ENCODE data around the gene MED13L.
A peak's percentile ranks its signal among the peaks of the same experiment; 100 is the strongest.

Gene MED13L

DNA sequence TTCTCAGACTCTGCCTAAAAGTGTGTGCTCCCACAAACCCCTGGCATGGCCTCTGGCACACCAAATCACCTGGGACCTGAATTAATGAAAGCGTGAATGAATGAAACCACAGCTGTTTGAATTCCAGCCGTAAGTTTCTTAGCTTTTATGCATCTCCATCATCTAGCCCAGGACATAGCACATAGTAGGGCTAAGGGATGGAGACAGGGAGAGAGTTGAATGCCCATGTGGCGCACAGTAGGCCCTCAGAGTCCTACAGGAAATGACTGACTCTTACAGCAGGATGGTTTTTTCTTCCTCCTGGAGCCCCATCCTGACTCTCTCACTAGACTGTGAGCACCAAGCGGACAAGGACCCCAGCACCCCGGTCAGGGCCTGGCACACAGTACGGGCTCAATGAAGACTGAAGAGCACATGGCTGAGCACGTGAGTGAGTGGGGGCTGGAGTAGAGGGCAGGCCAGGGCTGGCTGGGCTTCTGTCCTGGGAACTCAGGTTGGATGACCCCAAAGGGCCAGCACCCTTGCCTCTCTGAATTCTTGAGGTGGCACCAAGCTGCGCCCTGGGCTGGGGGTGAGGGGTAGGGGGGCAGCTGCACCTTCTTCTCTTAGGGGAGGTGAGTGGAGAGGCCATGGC lies 351.3 kb downstream of the MED13L start:
- no peak for DNase-seq (ENCODE audit: extremely low read depth in 1 of 2, low read depth in 1 of 2)

- DNase-seq (ENCODE audit: extremely low read depth in 1 of 2, low read depth in 1 of 2): no peak
Measured at GRCh38 chr12:115923851-115924250, 353.6 kb downstream of the MED13L start.

DNA sequence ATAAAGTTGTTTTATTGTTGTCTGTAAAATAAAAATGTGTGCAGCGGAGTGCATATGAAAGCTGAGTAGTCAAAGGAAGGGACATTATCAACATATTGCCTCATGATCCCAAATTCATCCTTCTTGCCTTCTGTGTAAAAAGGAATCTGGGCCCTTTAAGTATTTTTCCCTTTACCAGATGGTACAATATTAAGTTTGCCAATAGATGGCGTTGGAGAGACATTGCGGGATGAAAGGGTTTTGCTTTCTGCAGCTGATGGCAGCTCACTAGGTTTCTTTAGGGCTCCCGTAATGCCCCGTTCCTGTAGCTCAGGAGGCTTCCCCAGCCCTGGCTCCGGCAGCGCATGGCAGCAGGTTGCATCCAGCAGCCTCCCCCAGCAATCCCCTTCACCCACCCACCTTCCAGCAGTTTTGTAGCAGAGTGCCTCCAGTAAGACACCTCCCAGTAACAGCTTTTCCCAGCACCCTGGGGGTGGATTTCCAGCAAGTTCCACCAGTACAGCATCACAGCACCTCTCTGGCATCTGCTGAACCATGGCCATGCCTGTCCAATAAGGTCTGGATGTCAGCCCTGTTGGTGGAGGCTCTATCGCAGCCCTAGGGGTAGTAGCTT lies 354.4 kb downstream of the MED13L start:
- no peak for DNase-seq (ENCODE audit: extremely low read depth in 1 of 2, low read depth in 1 of 2)

GRCh38 chr12:115920395-115921183 lies 356.9 kb downstream of the MED13L start:
- DNase-seq (ENCODE audit: extremely low read depth in 1 of 2, low read depth in 1 of 2): no peak

DNA sequence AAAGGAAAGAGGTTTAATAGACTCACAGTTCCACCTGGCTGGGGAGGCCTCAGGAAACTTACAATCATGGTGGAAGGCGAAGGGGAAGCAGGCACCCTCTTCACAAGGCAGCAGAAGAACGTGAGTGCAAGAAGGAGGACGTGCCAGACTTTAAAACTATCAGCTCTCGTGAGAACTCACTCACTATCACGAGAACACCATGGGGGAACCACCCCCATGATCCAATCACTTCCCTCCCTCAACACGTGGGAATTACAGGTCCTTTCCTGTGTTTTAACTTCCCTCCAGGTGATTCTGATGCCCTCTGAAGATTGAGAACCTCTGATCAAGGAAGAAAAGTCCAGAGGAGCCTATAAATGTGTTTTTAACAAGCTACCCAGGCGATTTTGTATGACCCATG lies 358.7 kb downstream of the MED13L start:
- no peak for DNase-seq (ENCODE audit: extremely low read depth in 1 of 2, low read depth in 1 of 2)

DNA sequence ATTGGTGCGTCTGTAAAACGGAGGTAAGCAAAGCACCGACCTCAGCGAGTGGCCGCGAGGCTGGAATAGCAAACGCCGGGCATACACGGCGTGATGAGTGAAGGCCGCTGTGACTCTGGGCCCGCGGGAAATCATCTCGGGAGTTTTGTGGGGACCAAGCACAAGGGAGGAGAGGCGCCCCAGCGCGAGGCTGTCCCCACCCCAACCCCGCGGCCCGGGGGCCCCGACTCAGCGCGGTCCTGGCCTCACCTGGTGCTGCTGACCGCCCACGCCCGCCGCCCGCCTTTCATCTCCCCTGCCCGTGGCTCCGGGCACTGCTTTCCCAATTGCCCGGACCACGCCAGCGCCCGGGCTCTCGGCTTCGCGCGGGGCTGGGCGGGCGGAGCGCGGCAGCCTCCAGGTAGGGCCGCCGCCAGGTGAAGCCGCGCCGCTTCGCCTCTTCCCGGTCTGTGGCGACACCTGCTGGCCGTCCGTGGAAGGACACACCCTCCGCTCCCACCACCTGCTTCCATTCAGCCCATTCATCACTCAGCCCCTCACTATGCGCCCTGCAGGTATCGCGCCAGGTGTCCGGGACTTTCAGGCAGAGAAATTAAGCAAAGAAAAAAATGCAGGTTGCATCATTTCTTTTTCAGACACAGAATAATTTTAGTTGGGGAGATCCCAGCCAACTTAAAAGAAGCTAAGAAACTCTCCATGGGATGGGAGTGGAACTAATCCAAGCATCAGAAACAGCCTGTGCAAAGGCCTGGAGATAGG lies 360.4 kb downstream of the MED13L start:
- peak; percentile 40 to 71 for DNase-seq (ENCODE audit: extremely low read depth in 1 of 2, low read depth in 1 of 2)

DNA sequence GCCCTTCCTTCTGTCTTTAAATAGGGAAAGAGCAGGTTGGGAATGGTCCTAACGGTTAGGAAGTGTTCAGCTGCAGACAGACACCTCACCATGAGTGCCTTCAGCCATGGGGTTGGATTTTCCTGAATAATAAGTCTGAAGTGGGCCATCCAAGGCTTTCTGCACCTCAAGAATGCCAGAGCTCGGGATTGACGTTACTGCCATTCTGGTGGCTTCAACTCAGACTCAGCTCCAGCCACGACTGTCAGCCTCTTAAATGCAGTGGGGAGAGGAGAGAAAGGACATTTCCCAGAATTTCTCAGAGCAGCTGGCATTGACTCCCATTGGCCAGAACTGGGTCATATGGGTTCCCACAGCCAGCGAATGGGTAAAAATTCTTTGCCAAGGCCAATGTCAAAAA lies 363.4 kb downstream of the MED13L start:
- no peak for DNase-seq (ENCODE audit: extremely low read depth in 1 of 2, low read depth in 1 of 2)

DNA sequence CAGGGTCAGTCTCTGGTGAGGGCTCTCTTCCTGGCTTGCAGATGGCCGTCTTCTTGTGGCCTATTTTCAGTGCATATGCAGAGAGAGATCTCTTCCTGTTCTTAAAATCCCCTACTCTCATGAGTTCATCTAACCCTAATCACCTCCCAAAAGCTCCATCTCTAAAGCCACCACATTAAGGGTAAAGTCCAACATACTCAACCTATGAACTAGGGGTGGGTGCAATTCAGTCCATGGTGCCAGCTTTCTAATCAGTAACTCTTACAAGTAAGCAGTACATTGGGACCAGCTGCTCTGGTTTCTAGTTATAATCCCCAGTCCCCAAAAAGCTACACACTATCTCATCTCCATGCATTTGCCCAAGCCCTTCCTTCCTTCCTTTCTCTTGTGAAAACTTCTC lies 365.1 kb downstream of the MED13L start:
- no peak for DNase-seq (ENCODE audit: extremely low read depth in 1 of 2, low read depth in 1 of 2)

- no peak for DNase-seq (ENCODE audit: extremely low read depth in 1 of 2, low read depth in 1 of 2)
Measured at GRCh38 chr12:115911360-115911759, 366.1 kb downstream of the MED13L start.

DNA sequence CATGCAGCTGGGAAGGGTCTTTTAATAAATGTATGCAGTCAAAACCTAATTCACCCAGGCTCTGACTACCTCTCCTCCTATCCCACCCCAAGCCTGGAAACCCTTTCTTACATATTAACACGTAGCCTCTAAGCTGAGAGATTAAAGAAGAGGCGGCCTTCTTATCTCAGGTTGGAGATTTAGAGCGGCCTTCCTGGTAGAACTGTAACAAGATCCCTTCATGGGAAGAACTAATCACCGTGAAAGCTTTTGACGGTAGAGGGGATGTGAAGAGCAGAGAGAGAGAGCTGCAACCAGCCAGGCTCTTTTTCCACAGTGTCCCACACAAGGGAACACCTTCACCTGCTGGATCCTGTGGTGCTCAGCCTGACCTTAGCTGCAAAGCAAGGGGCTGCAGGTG lies 367.4 kb downstream of the MED13L start:
- no peak for DNase-seq (ENCODE audit: extremely low read depth in 1 of 2, low read depth in 1 of 2)

Measured in activated CD8-positive, alpha-beta memory T cell treated with anti-CD3 and anti-CD28 coated beads for 1 hour (primary cell).